Activated CD4-positive, alpha-beta T cell treated with anti-CD3 and anti-CD28 coated beads for 36 hours (primary cell): ENCODE data around the gene ARNT2. TPM values are rescaled to one million over a fixed set of nuclear protein-coding genes. Genes with fewer than 3 reads are reported as not detected.

Experiments used
- ATAC-seq: fragments of 200-7000 bp; cut with Tn5 transposase; one replicate; pipeline ENCODE4 v1.10.0; 2021; ENCODE audit warnings: mild to moderate bottlenecking, moderate library complexity
- CTCF ChIA-PET: fragments of 350-600 bp; sonication (Branson Sonifier 250); formaldehyde crosslinking; loops from one replicate; lab custom pipeline; 2021; ENCODE audit warnings: antibody characterized with exemption; lab: Charles Lee
- POLR2A ChIA-PET: fragments of 350-600 bp; sonication (Branson Sonifier 250); formaldehyde crosslinking; loops from one replicate; lab custom pipeline; 2021; ENCODE audit warnings: antibody characterized with exemption, inconsistent platforms; lab: Charles Lee
- DNase-seq: peaks from one replicate; pipeline ENCODE4 v3.0.0-alpha.2; 2020
- H3K27ac Mint-ChIP-seq: one replicate; pipeline ENCODE4 v1.8.0; 2021; ENCODE audit warnings: mixed read lengths
- H3K27me3 Mint-ChIP-seq: one replicate; pipeline ENCODE4 v1.8.0; 2021; ENCODE audit warnings: mixed read lengths
- H3K36me3 Mint-ChIP-seq: one replicate; pipeline ENCODE4 v1.8.0; 2021; ENCODE audit warnings: low read depth, mixed read lengths
- H3K4me1 Mint-ChIP-seq: one replicate; pipeline ENCODE4 v1.8.0; 2021; ENCODE audit warnings: mixed read lengths
- H3K4me3 Mint-ChIP-seq: one replicate; pipeline ENCODE4 v1.8.0; 2021; ENCODE audit warnings: mild to moderate bottlenecking, moderate library complexity, mixed read lengths
- H3K9me3 Mint-ChIP-seq: one replicate; pipeline ENCODE4 v1.8.0; 2021; ENCODE audit warnings: low read depth, mixed read lengths
- intact Hi-C, 2 experiments: fragments of 100-400 bp; cut with DNase I in 1 of 2; cut with micrococcal nuclease in 1 of 2; formaldehyde crosslinking; loops; one replicate each; pipeline versions ENCODE4 v1.14.2 to v1.15.1; 2022 to 2024; cut with DNase I, micrococcal nuclease
- total RNA-seq, 2 experiments: library from RNA; stranded (reverse); gene quantifications; one replicate each; pipeline ENCODE4 v1.2.3, GENCODE V29; 2021

ARNT2 gene
- total RNA-seq, 2 experiments from 2014 or later: 0.05 to 0.19 TPM

DNA sequence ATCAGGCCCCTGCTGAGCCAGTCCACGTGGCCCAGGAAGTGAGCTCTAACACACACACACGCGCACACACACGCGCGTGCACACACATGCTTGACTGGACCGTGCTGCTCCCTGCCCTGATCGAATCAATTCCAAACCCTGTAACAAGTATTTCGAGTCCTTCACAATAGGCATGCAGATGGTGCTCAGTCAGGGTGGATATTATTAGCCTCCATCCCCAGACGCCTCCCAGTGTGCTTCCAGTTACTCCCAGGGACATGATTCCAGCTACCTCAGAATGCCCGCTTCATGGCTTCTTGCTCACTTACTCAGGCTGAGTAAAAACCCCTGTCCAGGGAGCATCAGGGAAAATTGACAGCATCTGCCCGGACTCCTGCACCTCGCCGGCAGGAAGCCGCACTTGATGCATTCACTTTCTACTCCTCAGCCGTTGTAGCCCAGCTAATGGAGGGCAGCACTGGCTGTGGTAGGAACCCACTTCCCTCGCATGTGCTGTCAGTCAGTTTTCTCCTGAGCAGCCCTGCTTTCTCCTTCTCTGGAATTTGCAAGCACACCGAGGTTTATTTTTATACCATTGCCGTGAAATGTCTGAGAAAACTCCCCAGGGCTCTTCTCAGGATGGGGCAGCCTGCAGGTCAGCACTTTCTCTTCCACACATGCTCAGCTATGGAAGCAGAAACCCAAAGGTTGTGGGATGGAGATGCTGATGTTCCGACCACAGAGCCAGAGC is 164.9 kb downstream of the ARNT2 start:
- no peaks in the 10 kb centered on the region for H3K9me3 Mint-ChIP-seq
- no peak overlapping the region for H3K4me3 Mint-ChIP-seq
- peaks cover 4% of the 10 kb centered on the region for H3K27me3 Mint-ChIP-seq
- ATAC-seq (no peak), DNase-seq (no peak)
- ChIA-PET POLR2A (no interaction called here), CTCF (interaction anchor here (1.4 kb wide), 1 partner anchor 114 kb away, joined by 3 read pairs; no protein-coding TSS in a partner anchor)
- H3K36me3 Mint-ChIP-seq: no peaks in the 10 kb centered on the region
- intact Hi-C loops: loop anchor here (2.0 to 10.0 kb wide), 3 partner anchors 112 to 208 kb away; no protein-coding TSS in a partner anchor
- H3K27ac Mint-ChIP-seq: peak overlapping the region; percentile 68
- H3K4me1 Mint-ChIP-seq: peaks cover 9% of the 10 kb centered on the region

DNA sequence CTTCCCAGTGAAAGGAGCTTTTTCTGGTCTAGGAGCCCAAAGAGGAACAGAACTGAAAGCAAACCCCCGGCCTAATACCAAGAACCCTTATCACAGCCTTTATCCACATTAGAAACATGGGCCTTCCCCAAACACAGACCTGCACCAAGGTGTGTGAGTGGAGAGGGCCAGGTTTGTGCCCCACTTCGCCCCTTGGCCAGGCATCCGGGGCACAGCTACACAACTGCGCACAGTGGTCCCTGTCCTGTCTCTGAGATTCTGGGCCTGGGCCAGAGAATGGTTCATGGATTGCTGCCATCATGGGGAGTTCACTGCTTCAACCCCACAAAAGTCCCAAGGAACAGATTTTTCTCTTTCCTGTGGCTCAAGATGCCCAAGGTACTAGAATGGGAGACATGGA is 165.5 kb downstream of the ARNT2 start:
- POLR2A ChIA-PET: no interaction called here
- no peak for ATAC-seq
- no peaks in the 10 kb centered on the region for H3K36me3 Mint-ChIP-seq

GRCh38 chr15:80570553-80570952 is 166.4 kb downstream of the ARNT2 start:
- ATAC-seq (no peak), DNase-seq (no peak)
- CTCF ChIA-PET: no interaction called here
- H3K4me3 Mint-ChIP-seq: no peak overlapping the region
- peaks cover 8% of the 10 kb centered on the region for H3K27me3 Mint-ChIP-seq
- intact Hi-C loops: no loop called here
- no peaks in the 10 kb centered on the region for H3K36me3 Mint-ChIP-seq
- peaks cover 9% of the 10 kb centered on the region for H3K4me1 Mint-ChIP-seq
- no peaks in the 10 kb centered on the region for H3K9me3 Mint-ChIP-seq
- POLR2A ChIA-PET: no interaction called here
- H3K27ac Mint-ChIP-seq: no peak overlapping the region

More for the DNA sequence above, 165.5 kb downstream of the ARNT2 start:
- no peak overlapping the region for H3K27ac Mint-ChIP-seq
- CTCF ChIA-PET: no interaction called here
- H3K4me3 Mint-ChIP-seq: no peak overlapping the region
- H3K4me1 Mint-ChIP-seq: peaks cover 9% of the 10 kb centered on the region
- H3K27me3 Mint-ChIP-seq: peaks cover 6% of the 10 kb centered on the region
- DNase-seq: no peak
- intact Hi-C loops: loop anchor here (2.0 to 10.0 kb wide), 3 partner anchors 113 to 207 kb away; no protein-coding TSS in a partner anchor
- no peaks in the 10 kb centered on the region for H3K9me3 Mint-ChIP-seq

DNA sequence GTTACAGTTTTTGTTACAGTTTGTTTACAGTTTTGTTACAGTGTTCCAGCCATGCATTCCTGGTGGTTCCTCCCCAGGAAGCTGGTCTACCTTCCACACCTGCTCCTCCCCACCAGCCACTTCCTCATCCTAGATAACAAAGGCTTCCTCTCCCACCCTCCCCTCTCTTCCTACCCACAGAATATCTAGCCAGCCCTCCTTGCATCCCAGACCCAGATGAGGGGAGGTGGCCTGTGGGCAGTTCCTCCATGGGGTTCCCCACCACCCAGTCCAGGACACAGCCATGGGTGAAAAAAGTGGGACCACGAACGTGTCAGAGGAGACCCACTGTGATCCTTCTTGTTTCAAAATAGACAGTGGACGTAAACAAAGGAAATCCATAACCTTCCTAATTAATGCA is 168.2 kb downstream of the ARNT2 start:
- CTCF ChIA-PET: no interaction called here
- Mint-ChIP-seq H3K27me3 (peaks cover 6% of the 10 kb centered on the region), H3K27ac (no peak overlapping the region), H3K4me1 (peaks cover 9% of the 10 kb centered on the region), H3K4me3 (no peak overlapping the region), H3K9me3 (no peaks in the 10 kb centered on the region), H3K36me3 (no peaks in the 10 kb centered on the region)
- intact Hi-C loops: no loop called here
- no peak for ATAC-seq
- DNase-seq: no peak
- POLR2A ChIA-PET: no interaction called here

GRCh38 chr15:80573606-80574005 is 169.4 kb downstream of the ARNT2 start:
- Mint-ChIP-seq H3K4me1 (no peaks in the 10 kb centered on the region), H3K36me3 (no peaks in the 10 kb centered on the region), H3K27ac (no peak overlapping the region), H3K4me3 (no peak overlapping the region), H3K9me3 (no peaks in the 10 kb centered on the region), H3K27me3 (peaks cover 6% of the 10 kb centered on the region)
- intact Hi-C loops: no loop called here
- DNase-seq: no peak
- ATAC-seq: no peak
- ChIA-PET CTCF (no interaction called here), POLR2A (no interaction called here)

- ATAC-seq (no peak), DNase-seq (no peak)
- H3K4me1 Mint-ChIP-seq: no peaks in the 10 kb centered on the region
- H3K4me3 Mint-ChIP-seq: no peak overlapping the region
- POLR2A ChIA-PET: no interaction called here
- intact Hi-C loops: no loop called here
- CTCF ChIA-PET: no interaction called here
- H3K9me3 Mint-ChIP-seq: no peaks in the 10 kb centered on the region
- H3K36me3 Mint-ChIP-seq: no peaks in the 10 kb centered on the region
- H3K27ac Mint-ChIP-seq: no peak overlapping the region
- peaks cover 4% of the 10 kb centered on the region for H3K27me3 Mint-ChIP-seq
These were observed 170.4 kb downstream of the ARNT2 start for GRCh38 chr15:80574590-80574989.

GRCh38 chr15:80576519-80577090 is 172.4 kb downstream of the ARNT2 start:
- no peaks in the 10 kb centered on the region for H3K9me3 Mint-ChIP-seq
- intact Hi-C loops: no loop called here
- ATAC-seq: no peak
- ChIA-PET CTCF (interaction anchor here (0.7 kb wide), 1 partner anchor 404 kb away, joined by 3 read pairs; no protein-coding TSS in a partner anchor), POLR2A (no interaction called here)
- H3K4me3 Mint-ChIP-seq: no peak overlapping the region
- H3K27me3 Mint-ChIP-seq: peaks cover 4% of the 10 kb centered on the region
- H3K27ac Mint-ChIP-seq: no peak overlapping the region
- no peaks in the 10 kb centered on the region for H3K36me3 Mint-ChIP-seq
- no peak for DNase-seq
- H3K4me1 Mint-ChIP-seq: no peaks in the 10 kb centered on the region

GRCh38 chr15:80577552-80578205 is 173.5 kb downstream of the ARNT2 start:
- H3K27me3 Mint-ChIP-seq: peaks cover 6% of the 10 kb centered on the region
- ChIA-PET POLR2A (no interaction called here), CTCF (no interaction called here)
- intact Hi-C loops: no loop called here
- H3K36me3 Mint-ChIP-seq: no peaks in the 10 kb centered on the region
- H3K9me3 Mint-ChIP-seq: no peaks in the 10 kb centered on the region
- ATAC-seq: no peak
- no peak overlapping the region for H3K4me3 Mint-ChIP-seq
- no peaks in the 10 kb centered on the region for H3K4me1 Mint-ChIP-seq
- H3K27ac Mint-ChIP-seq: no peak overlapping the region
- DNase-seq: no peak

GRCh38 chr15:80578206-80578595 is 174.0 kb downstream of the ARNT2 start:
- no peaks in the 10 kb centered on the region for H3K4me1 Mint-ChIP-seq
- no peak overlapping the region for H3K4me3 Mint-ChIP-seq
- H3K27ac Mint-ChIP-seq: no peak overlapping the region
- no peaks in the 10 kb centered on the region for H3K9me3 Mint-ChIP-seq
- no peaks in the 10 kb centered on the region for H3K36me3 Mint-ChIP-seq
- POLR2A ChIA-PET: no interaction called here
- DNase-seq (no peak), ATAC-seq (no peak)
- CTCF ChIA-PET: interaction anchor here (0.9 kb wide), 1 partner anchor 47 kb away, joined by 3 read pairs; no protein-coding TSS in a partner anchor
- intact Hi-C loops: no loop called here
- H3K27me3 Mint-ChIP-seq: peaks cover 6% of the 10 kb centered on the region

- ChIA-PET CTCF (interaction anchor here (0.9 kb wide), 1 partner anchor 46 kb away, joined by 3 read pairs; no protein-coding TSS in a partner anchor), POLR2A (no interaction called here)
- no peaks in the 10 kb centered on the region for H3K9me3 Mint-ChIP-seq
- H3K4me1 Mint-ChIP-seq: no peaks in the 10 kb centered on the region
- peaks cover 7% of the 10 kb centered on the region for H3K27me3 Mint-ChIP-seq
- no peak overlapping the region for H3K4me3 Mint-ChIP-seq
- intact Hi-C loops: no loop called here
- ATAC-seq (no peak), DNase-seq (no peak)
- H3K36me3 Mint-ChIP-seq: no peaks in the 10 kb centered on the region
- no peak overlapping the region for H3K27ac Mint-ChIP-seq
These were observed 174.7 kb downstream of the ARNT2 start for GRCh38 chr15:80578871-80579270.

DNA sequence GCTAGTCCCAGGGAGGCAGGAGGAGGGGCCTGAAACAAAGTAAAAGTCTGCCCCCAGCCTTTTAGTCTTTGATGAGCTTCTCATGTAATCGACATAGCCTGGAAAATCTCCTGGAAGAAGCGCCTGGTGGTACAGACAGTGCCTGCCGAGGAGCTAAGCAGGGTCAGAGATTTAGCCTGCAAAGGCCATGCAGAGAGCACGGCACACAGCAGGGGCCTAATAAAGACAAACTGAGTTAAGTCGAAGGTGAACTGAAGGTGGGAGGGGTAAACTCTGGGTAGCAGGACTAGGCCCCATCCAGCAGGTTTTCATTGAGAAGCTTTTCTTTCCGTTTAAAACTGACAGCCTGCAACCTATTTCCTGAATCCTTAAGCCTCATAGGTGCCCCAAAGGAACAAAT is 175.4 kb downstream of the ARNT2 start:
- H3K9me3 Mint-ChIP-seq: no peaks in the 10 kb centered on the region
- DNase-seq (no peak), ATAC-seq (no peak)
- H3K27me3 Mint-ChIP-seq: peaks cover 5% of the 10 kb centered on the region
- H3K4me3 Mint-ChIP-seq: no peak overlapping the region
- no peaks in the 10 kb centered on the region for H3K4me1 Mint-ChIP-seq
- no peaks in the 10 kb centered on the region for H3K36me3 Mint-ChIP-seq
- CTCF ChIA-PET: interaction anchor here (0.6 kb wide), 1 partner anchor 197 kb away, joined by 4 read pairs; no protein-coding TSS in a partner anchor
- intact Hi-C loops: no loop called here
- POLR2A ChIA-PET: no interaction called here
- H3K27ac Mint-ChIP-seq: no peak overlapping the region
